ENCODE measurements around the gene NARF. TPM values are rescaled to one million over a fixed set of nuclear protein-coding genes. Genes with fewer than 3 reads are reported as not detected.
"Not testable (repeated sequence)": the region's sequence is repeated elsewhere in the genome, so short reads cannot be mapped to it uniquely, and the experiment has no call there.

Gene NARF
- total RNA-seq: 10 to 100 TPM; 25.8 to 79.2 (median 59.9) TPM

GRCh38 chr17:82458179-82458884, at the start of gene NARF:
Gene NARF (plus strand): TSS chr17:82458741. CDS start chr17:82458804, 63 bp downstream.
- TF ChIP-seq CTCF (IDR thresholded peaks at IDR 0.05) (peak in 2 of 5 experiments; percentile 52 to 62), EP300 (IDR thresholded peaks at IDR 0.05) (peak; percentile 3 to 98), POLR2A (IDR thresholded peaks at IDR 0.05) (peak; percentile 98 to 99)
- Histone ChIP-seq H3K27ac (peak within 1 kb of the TSS; percentile 100), H3K4me1 (peaks cover 0 to 42% (median 19%) of the 10 kb centered on the region in 4 donors), H3K4me3 (peak within 1 kb of the TSS; percentile 74 to 99 (median 90)), H3K36me3 (peaks cover 0 to 32% (median 14%) of the 10 kb centered on the region in 3 donors), H3K27me3 (no peaks in the 10 kb centered on the region), H3K9me3 (no peaks in the 10 kb centered on the region)
- peak; percentile 92 to 93 for DNase-seq (ENCODE audit: low spot score in 2 of 2)
- WGBS, 2 donors: 0 to 1% methylated on average over 11 to 28 of the region's 85 CpGs

DNA sequence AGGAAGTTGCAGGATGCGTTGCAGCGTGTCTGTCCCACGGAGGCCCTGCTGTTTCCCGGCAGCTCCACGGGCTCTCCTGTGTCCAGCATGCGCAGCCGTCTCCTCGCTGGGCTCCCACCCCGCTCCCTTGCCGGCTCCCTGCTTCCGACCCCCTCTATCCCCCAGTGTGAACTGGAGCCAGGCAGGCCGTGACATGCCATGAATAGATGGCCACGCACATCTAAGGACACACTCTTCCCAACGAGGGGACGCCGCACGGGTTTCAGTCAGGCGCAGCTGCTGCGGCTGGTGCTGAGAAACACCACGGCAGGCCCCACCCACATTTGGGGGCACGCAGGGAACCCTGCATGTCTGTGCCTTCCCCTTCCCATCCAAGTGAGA, 49.6 kb upstream of the NARF start:
- Histone ChIP-seq H3K9me3 (no peaks in the 10 kb centered on the region), H3K27me3 (no peaks in the 10 kb centered on the region), H3K27ac (no peak overlapping the region), H3K36me3 (peaks cover 0 to 77% (median 3%) of the 10 kb centered on the region in 3 donors), H3K4me1 (no peaks in the 10 kb centered on the region), H3K4me3 (no peak overlapping the region)
- TF ChIP-seq EP300 (IDR thresholded peaks at IDR 0.05) (no peak), CTCF (IDR thresholded peaks at IDR 0.05) (no peak), POLR2A (IDR thresholded peaks at IDR 0.05) (no peak)
- WGBS, 2 donors: 88 to 90% methylated on average over 10 to 21 of the region's 21 CpGs
- no peak for DNase-seq (ENCODE audit: low spot score in 2 of 2)

GRCh38 chr17:82410014-82410716, 48.4 kb upstream of the NARF start:
- no peak overlapping the region for H3K4me3 ChIP-seq
- TF ChIP-seq POLR2A (IDR thresholded peaks at IDR 0.05) (no peak), EP300 (IDR thresholded peaks at IDR 0.05) (no peak), CTCF (IDR thresholded peaks at IDR 0.05) (no peak)
- no peaks in the 10 kb centered on the region for H3K9me3 ChIP-seq
- no peak for DNase-seq (ENCODE audit: low spot score in 2 of 2)
- H3K36me3 ChIP-seq: peaks cover 0 to 64% (median 3%) of the 10 kb centered on the region in 3 donors
- WGBS, 2 donors: 86% methylated on average over 11 to 14 of the region's 14 CpGs
- H3K27ac ChIP-seq: no peak overlapping the region
- no peaks in the 10 kb centered on the region for H3K27me3 ChIP-seq
- peaks cover 0 to 11% (median 0%) of the 10 kb centered on the region in 4 donors for H3K4me1 ChIP-seq

GRCh38 chr17:82411396-82412053, 47.0 kb upstream of the NARF start:
- Histone ChIP-seq H3K9me3 (no peaks in the 10 kb centered on the region), H3K4me3 (no peak overlapping the region), H3K27ac (no peak overlapping the region), H3K36me3 (peaks cover 0 to 53% (median 3%) of the 10 kb centered on the region in 3 donors), H3K4me1 (peaks cover 0 to 14% (median 0%) of the 10 kb centered on the region in 4 donors), H3K27me3 (no peaks in the 10 kb centered on the region)
- WGBS, 2 donors: 93 to 95% methylated on average over 20 to 24 of the region's 24 CpGs
- TF ChIP-seq POLR2A (IDR thresholded peaks at IDR 0.05): no peak
- no peak for TF ChIP-seq EP300 (IDR thresholded peaks at IDR 0.05)
- TF ChIP-seq CTCF (IDR thresholded peaks at IDR 0.05): no peak
- DNase-seq (ENCODE audit: low spot score in 2 of 2): no peak

DNA sequence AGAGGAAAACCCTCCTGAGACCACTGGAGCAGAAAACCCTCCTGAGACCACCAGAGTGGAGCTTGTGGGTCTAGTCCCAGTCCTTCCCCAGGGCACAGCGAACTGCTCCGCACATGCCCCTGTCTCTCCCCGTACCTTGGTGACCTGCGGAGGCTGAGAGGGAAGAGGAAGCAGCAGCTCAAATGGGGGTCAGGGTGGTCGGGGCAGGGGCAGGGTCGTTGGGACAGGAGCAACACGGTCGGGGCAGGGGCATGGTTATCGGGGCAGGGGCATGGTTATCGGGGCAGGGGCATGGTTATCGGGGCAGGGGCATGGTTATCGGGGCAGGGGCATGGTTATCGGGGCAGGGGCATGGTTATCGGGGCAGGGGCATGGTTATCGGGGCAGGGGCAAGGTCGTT, 46.5 kb upstream of the NARF start:
- not testable (repeated sequence) for H3K27ac ChIP-seq; H3K9me3 ChIP-seq; DNase-seq (ENCODE audit: low spot score in 2 of 2); H3K27me3 ChIP-seq; H3K4me3 ChIP-seq
- H3K4me1 ChIP-seq: peaks cover 0 to 14% (median 0%) of the 10 kb centered on the region in 4 donors
- peaks cover 0 to 52% (median 3%) of the 10 kb centered on the region in 3 donors for H3K36me3 ChIP-seq
- WGBS, 2 donors: 92 to 95% methylated on average over 15 to 16 of the region's 16 CpGs
